Measurements from ENCODE around the gene CCDC69.

GRCh38 chr5:151184316-151185042, 39.4 kb downstream of the CCDC69 start:
- TF ChIP-seq, protein P1, sequence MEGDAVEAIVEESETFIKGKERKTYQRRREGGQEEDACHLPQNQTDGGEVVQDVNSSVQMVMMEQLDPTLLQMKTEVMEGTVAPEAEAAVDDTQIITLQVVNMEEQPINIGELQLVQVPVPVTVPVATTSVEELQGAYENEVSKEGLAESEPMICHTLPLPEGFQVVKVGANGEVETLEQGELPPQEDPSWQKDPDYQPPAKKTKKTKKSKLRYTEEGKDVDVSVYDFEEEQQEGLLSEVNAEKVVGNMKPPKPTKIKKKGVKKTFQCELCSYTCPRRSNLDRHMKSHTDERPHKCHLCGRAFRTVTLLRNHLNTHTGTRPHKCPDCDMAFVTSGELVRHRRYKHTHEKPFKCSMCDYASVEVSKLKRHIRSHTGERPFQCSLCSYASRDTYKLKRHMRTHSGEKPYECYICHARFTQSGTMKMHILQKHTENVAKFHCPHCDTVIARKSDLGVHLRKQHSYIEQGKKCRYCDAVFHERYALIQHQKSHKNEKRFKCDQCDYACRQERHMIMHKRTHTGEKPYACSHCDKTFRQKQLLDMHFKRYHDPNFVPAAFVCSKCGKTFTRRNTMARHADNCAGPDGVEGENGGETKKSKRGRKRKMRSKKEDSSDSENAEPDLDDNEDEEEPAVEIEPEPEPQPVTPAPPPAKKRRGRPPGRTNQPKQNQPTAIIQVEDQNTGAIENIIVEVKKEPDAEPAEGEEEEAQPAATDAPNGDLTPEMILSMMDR (IDR thresholded peaks at IDR 0.05; ENCODE audit: low read length) = no peak
- no peak for TF ChIP-seq EZH2 (IDR thresholded peaks at IDR 0.05; ENCODE audit: borderline replicate concordance, low read length)

Measured in OCI-LY1 (cell line).